HCT116 (cell line): ENCODE data around the gene SSUH2.

Experiments
- CTCF ChIP-seq, 3 experiments: fragments of 200-600 bp in 1 of 3; sonication (generic) in 1 of 3; IDR thresholded peaks in 2 of 3; conservative IDR thresholded peaks in 1 of 3; 2 replicates each; pipeline ENCODE4 v1.5.1; 2012 to 2017; ENCODE audit warnings: low read depth in 2 of 3, low read length in 2 of 3, antibody characterized with exemption in 1 of 3, borderline replicate concordance in 1 of 3, control low read depth in 1 of 3, mild to moderate bottlenecking in 1 of 3, mixed read lengths in 1 of 3, mixed run types in 1 of 3, moderate library complexity in 1 of 3; ENCODE audit not compliant: insufficient read depth in 1 of 3
- EGR1 ChIP-seq: IDR thresholded peaks from 2 replicates; pipeline ENCODE4 v1.6.1; 2012; ENCODE audit warnings: low read depth
- EZH2 ChIP-seq: fragments of 200-600 bp; sonication (generic); IDR thresholded peaks from 2 replicates; pipeline ENCODE4 v1.6.1; 2017; ENCODE audit warnings: antibody characterized with exemption, mixed run types
- JUND ChIP-seq: IDR thresholded peaks from 2 replicates; pipeline ENCODE4 v1.6.1; 2012
- POLR2A ChIP-seq: IDR thresholded peaks from 2 replicates; pipeline ENCODE4 v1.7.0; 2011; ENCODE audit warnings: borderline replicate concordance; ENCODE audit not compliant: insufficient read depth, insufficient read length; ENCODE audit errors: extremely low read depth
- ZNF274 ChIP-seq: fragments of 200-500 bp; sonication (Bioruptor generic); IDR thresholded peaks from 2 replicates; pipeline ENCODE4 v1.6.1; 2014; ENCODE audit warnings: mild to moderate bottlenecking, low read depth, low read length, inconsistent platforms

GRCh38 chr3:8576841-8577571 is 67.6 kb downstream of the SSUH2 start:
- TF ChIP-seq CTCF (IDR thresholded peaks at IDR 0.05 in 2 of 3, conservative IDR thresholded peaks at IDR 0.05 in 1 of 3; ENCODE audit: borderline replicate concordance in 1 of 3, insufficient read depth in 1 of 3, low read depth in 2 of 3, low read length in 2 of 3), result no peak
- no peak for TF ChIP-seq EZH2
- TF ChIP-seq JUND, result no peak
- TF ChIP-seq ZNF274, result no peak
- TF ChIP-seq POLR2A, result no peak
- TF ChIP-seq EGR1, result no peak
